HG03097 (cell line): Measurements from ENCODE around the gene XRCC5.

ENCODE experiments used
- ATAC-seq: cut with Tn5 transposase; IDR thresholded peaks from one replicate; pipeline ENCODE4 v1.9.1; 2021; ENCODE audit not compliant: unreplicated experiment, low FRiP score

The XRCC5 gene

DNA sequence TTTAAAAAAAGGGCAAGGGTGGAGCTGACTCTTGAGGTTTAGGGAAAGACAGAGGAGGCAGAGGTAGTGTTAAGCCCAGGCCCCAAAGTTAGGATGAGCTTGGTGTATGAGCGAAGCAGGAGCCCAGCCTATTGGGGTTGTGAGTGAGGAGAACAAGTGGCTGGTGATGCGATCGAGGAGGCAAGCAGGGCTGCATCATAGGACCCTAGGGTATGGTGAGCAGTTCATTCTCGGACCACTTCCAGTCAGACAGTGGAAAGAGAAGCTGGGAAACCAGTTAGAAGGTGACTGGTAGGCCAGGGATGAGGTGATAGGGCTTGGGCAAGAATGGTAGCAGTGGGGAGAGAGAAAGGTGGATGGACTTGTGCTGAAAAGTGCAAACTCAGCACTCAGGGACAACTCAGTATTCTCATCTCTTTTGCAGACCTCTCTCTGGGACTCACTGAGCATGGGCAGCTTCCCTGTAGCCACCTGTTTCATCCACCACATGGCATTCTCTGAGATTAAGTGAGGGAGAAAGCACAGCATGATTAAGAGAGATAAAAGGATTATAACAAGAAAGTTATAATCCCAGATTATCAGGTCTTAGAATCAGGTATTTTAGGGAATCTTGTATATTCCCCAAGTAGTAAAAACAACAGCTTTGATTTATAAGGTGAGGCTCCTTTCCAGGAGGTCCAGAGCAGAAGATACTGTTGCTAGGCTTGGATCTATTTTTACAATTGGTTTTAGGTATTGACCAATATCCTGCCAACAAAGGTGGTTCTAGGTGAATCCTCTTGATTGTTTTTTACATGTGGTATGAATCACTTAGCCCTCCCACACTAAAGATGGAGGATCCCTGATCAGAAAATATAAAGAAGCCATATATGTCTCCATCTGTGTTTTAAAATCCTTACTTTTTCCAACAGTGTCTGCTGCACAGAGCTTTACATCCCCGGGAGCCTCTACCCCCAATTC is 38.3 kb downstream of the XRCC5 start:
- ATAC-seq = no peak

DNA sequence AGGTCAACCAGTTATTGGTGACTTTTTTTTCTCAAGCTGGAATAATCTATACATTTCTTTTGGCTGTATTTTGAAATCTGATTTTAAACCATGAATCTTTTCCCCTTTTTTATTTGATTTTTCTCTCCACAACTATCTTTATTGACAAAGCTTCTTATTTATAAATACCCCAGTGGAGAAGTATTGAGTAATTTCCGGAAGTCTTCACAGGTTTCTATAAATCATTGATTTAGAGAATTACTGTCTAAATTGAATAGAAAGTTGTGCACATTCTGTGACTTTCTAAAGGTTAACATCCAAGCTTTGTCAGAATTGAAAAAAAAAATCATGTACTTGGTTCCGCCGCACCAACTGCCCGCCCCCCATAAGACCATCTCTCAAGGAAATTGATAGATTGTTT is 39.8 kb downstream of the XRCC5 start:
- ATAC-seq = no peak

DNA sequence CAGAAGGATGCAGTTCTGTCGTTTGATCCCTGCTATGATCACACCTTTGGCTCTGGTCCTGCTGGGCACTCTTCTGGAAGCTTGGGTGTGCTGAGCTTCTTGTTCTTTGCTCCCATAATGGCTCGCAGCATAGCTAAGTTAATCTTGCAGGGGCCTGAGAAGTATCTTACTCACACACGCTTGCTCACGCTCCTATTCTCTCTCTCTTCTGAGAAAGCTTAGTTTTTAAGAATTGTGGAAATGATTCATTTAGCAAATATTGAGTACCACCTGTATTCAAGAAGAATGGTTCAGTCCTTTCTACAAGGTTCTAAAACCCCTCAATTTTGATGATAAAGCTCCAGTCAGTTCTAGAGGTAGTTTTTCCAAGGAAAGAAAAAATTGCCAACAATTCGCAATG is 40.6 kb downstream of the XRCC5 start:
- no peak for ATAC-seq

DNA sequence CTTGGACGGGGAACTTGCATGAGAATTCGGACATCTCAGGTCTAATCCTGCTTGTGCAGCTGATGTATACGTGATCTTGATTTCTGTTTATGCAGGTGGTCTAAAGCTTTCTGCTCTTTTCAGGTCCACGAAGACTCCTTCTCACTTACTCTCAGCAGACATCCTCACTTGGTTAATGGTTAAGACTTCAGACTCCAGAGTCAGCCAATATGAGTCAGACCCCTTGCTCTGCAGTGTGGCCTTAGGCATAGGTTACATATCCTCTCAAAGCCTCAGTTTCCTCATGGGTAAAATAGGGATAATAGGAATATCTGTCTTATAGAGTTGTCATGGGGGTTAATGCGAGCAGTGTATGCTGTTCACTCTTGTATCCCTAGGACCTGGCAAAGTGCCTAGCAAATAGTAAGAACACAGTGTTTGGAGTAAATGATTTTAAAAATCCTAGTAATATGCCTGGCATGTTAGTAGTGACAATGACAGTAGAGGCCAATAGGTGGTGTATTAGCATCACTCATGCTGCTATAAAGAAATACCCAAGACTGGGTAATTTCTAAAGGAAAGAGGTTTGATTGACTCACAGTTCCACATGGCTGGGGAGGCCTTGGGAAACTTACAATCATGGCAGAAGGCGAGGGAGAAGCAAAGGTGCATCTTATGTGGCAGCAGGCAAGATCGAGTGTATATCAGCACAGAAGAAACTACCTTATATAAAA is 42.3 kb downstream of the XRCC5 start:
- ATAC-seq = no peak

DNA sequence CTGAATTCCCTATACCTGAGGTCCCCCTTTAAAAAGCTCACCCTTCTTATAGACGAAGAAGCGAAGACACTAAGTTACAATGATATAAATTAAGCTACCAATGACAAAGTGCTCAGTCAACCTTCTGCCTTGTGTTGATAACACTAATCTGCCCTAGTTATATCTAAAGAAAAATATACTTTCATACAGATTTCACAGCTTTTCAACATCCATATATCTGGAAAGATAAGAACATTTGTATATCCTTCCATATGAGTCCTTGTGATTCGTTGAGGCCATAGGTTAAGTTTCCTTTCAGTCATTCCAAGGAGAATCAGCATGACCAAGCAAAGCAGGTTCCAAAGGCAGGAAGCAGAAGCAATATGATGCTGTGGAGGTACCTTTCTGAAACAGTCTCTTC is 46.8 kb downstream of the XRCC5 start:
- ATAC-seq = no peak

DNA sequence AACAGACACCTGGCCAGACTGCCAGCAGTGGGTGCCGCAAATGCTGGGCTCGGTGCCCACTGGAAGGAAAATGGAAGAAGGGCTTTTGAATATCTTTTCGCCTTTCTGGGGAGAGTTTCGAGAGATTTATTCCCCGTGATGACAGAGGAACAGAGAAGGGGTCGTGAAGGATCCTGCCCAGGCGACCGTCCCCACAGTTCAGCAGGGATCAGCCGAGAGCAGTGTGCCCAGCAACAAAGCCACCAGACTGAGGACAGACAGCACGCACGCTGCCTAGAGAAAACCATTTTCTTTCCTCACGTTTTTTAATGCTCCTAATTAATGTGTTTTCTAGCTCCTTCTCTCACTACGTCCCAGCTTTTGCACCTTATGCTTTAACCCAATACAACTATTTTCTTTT is 47.7 kb downstream of the XRCC5 start:
- no peak for ATAC-seq

DNA sequence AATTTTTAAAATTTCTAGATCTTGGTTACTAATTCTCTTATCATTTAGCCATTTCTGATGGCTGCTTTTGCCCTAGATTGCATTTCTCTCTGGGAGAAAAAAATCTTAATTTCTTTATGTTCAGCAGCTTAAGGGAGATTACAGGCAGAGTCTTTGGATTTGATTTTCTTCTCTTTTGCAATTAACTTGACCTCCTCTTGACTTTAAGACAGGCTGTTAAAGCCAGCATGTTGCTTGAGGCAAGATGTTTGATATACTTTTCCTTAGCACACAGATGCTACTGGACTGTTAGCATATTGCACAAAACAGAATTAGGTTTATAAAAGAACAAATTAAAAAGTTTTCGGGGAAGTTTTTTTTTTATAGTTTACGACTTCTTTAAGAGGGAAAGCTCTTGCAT is 50.0 kb downstream of the XRCC5 start:
- no peak for ATAC-seq

DNA sequence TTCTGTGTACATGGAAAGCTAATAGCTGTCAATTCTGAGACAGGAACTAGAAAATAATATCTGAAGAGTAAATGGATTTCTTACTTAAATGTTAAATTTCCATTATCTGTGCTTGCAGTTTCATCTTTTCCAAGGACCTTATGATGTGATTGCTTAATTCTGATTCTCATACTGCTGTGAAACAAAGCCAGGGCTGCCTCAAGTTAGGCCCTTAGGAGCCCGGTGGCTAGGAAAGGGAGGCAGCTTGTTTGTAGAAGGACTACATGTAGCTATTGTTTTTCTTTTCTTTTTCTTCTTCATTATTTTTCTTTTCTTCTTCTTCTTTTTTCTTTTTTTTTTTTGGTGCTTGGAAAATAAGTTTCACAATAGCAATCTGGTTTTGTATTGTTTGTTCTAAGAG is 50.5 kb downstream of the XRCC5 start:
- ATAC-seq = no peak

DNA sequence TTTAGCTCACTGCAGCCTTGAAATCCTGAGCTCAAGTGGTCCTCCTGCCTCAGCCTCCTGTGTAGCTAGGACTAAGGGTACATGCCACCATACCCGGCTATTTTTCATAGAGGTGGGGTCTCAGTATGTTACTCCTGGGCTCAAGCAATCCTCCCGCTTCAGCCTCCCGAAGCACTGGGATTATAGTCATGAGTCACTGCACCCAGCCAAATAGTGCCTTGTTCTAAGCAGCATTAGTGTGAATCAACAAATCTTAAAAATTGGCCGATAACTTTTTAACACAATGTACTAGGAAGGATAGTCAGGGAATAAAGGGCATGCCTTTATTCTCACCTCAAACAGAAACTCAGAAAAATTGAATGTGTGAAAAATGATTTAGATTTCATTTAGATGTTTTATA is 51.6 kb downstream of the XRCC5 start:
- no peak for ATAC-seq

DNA sequence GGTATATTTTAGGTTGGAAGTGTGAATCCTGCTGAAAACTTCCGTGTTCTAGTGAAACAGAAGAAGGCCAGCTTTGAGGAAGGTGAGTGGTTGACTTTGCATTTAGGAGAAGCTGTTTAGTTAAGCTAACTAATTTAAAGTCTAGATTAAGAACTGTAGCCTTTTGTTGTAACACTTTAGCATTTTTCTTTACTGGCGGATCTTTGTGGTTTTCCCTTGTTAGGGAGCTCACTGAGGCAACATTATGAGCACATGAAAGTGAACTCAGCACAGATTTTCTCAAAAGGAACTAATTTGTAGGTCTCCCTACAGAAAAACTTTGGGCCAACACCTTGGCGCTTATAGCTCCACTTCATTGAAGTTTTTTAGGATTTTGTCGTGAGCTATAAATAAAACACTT is 52.8 kb downstream of the XRCC5 start:
- no peak for ATAC-seq

DNA sequence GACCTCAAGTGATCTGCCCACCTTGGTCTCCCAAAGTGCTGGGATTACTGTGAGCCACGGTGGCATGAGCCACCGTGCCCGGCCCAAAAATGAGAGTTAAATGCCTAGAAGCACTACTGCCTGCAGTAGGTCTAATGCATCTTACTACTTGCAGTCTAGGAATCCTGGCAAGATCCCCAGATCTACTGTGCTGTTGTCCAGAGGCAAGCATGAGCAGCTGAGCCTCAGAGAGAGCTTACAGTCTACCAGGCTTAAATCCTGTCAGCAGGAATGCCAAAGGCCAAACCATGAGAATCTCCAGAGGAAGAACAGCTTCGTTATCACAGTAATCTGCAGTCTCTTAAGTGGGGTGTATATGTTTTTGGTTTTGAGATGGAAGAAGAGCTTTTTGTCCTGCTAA is 54.4 kb downstream of the XRCC5 start:
- no peak for ATAC-seq

DNA sequence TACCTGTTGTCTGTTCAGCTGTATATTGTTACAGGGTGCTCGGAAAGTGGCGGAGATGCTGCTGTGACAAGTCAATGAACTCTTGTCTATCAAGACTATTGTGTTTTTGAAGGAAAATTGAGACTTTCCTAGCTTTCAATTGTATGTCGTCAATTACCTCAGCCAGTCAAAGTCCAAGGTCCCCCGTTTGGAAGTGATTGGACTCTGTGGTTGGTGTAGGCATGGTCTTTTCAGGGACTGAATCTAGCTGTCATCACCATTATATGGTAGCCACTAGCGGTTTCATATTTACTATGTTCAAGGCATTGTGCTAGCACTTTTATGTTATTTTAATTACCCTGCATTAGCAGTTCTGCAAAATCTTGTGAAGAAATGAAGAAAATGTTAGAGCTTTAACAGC is 54.9 kb downstream of the XRCC5 start:
- no peak for ATAC-seq

DNA sequence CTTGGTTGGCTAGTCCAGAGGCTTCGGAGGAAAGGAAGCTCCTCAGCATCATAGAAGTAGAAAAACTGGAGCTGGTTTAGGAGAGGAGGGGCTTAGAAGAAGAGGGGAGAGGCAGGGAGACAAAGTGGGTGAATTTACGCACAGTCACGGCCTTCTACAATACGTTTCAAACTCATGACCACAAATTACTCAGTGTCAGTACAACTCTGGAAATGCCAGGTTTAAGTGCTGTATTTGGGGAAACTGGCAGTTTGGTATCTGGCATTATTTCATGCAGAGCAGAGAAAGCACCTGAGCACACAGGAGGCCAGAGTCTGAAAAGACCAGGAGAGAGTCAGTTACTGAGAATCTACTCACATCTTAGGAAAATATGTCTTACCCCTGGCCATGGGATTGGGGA is 55.4 kb downstream of the XRCC5 start:
- ATAC-seq = no peak

DNA sequence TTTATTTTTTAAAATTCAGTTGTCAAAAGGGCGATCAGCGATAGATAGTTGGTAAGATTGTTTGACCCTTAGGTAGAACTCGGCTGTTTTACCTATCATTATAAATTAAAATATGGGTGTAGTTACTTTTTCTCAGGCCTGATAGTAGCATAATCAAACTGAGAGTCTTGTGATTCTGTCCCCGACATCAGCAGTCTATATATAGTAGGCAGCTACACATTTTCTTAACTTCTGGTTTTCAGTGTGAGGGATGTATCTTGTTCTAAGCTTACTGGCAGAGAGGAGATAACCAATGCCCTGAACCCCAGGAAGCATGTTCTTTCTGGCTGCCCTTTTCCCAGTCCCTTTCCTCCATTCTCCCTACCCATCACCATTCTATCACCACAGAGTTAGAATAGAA is 56.6 kb downstream of the XRCC5 start:
- ATAC-seq = no peak

DNA sequence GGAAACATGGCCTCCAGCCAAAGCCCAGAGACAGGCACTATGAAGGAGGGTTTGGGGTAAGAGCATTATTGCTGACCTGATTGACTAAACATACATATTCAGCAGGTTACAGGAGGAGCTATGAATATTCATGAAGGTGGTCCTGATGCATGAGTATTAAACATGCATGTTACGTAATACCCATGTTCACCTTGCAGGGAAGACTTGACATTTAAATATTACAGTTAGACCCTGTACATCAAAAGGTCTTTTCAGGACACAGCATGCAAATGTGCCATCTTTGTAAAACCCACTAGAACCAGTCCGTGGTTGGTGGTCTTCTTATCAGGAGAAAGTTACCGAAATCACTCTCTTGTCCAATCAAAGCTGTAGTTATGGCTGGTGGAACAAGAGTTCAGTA is 59.9 kb downstream of the XRCC5 start:
- no peak for ATAC-seq

DNA sequence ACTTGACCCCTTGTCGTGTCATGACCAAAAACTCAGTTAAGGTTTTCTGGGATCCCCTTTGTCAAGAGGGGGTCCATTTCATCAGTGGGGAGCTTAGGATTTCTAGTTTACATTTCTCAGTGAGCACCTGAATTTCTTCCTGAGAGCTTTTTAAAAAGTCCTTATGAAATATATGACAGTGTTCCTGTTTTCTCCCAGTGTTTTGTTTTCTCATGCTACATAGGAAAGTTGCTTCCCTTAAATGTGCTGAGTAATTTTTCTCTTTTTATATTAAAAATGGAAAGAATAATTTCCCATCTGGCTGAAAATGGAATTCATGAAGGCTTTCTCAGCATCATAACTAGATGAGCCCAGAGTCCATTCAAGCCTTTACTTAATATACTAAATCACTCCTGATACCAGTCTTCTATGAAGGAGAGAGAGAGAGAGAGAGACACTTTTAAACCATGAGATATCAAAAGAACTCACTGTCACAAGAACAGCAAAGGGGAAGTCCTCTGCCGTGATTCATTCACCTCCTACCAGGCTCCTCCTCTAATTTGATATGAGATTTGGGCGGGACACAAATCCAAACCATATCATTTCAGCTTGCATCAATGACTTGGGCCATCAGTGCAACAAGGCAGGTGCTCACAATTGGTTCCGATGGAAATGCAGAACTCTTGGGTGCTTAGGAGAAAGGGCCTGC is 61.1 kb downstream of the XRCC5 start:
- ATAC-seq = no peak

DNA sequence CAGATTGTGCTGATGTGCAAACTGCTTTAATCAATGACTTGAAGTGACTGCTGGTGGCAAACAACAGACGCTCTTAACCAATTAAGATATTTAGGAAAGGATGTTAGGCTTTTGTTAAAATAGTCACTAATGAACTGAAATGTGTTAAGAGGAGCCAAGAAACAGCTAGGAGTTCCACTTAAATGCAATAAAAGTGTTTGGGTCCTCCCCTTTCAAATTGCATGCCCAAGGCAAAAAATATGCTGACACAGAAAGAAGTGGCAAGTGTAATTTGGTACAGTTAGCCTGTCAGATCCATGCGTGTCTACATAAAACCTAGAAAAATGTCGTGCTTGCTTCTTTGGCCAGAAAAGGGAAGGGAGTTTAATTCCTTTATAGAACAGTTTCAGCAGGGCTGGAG is 61.9 kb downstream of the XRCC5 start:
- no peak for ATAC-seq

DNA sequence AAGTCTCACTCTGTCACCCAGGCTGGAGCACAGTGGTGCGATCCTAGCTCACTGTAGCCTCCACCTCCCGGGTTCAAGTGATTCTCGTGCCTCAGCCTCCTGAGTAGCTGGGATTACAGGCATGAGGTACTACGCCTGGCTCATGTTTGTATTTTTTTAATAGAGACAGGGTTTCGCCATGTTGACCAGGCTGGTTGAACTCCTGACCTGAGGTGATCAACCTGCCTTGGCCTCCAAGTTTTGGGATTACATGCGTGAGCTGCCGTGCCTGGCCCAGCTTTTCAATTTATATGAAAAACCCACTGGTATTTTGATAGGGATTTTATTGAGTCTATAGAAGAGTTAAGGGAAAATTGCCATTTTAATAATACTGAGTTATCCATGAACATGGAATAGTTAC is 63.3 kb downstream of the XRCC5 start:
- no peak for ATAC-seq

DNA sequence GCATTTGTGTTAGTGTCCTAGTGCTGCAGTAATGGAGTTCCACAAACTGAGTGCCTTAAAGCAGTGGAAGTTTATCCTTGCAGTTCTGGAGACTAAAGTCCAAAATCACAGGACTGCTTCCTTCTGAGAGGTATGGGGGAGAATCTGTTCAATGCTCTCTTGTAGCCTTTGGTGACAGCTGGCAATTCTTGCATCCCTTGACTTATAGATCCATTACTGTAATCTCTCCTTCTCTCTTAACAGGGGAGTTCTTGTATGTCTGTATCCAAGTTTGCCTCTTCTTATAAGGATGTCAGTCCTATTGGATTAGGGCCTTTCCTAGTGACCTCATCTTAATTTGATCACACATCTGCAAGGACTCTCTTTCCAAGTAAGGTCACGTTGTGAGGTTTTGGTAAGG is 69.9 kb downstream of the XRCC5 start:
- ATAC-seq = no peak

DNA sequence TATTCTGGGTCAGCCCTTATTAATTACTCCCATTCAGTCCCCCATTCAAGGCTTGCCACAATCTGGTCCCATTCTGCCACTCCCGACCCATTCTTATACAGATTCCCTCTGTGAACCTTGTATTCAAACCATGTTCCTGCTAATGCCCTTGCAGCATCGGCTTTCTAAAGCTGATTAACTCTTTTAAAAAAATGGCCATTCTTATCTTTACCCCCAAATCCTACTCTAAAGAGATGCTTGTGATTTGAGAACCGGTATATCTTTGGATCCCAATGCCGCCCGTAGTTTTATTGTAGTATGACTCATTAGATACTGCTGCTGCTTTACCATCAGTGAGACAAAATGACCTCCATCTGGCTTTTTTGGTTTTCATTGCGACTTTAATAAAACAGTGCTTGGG is 72.2 kb downstream of the XRCC5 start:
- no peak for ATAC-seq

DNA sequence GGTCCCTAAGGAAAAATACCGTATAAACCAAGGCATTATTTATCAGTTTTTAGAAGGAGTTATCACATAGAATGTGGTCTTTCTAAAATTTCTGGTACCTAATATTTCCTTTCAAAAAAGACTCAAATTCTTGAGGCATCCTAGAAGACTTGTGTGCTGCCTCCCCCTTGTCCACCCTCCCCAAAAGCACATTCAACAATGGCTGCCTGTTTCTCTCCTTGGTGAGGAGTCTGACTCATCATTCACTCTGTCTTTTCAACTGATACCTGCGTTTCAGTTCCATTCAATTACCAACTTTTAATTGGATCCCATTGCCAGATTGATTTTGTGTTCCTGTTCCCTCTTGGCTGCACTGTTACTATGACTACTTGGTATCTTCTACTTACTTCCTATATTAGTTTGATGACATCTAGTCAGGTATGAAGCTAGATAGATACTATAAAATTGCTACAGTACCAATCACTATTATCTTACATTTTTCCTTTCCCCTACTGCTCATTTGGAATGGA is 72.9 kb downstream of the XRCC5 start:
- ATAC-seq = no peak
